Measurements from ENCODE around the gene SMAD3.

- TF ChIP-seq CTCF (IDR thresholded peaks at IDR 0.05), result no peak
- TF ChIP-seq POLR2A (IDR thresholded peaks at IDR 0.05), result no peak
Observed at GRCh38 chr15:67188551-67189218, 123.3 kb downstream of the SMAD3 start.

All from body of pancreas (tissue), 4 donors.